CD4-positive, alpha-beta T cell treated with Interferon alpha-2 for 1 hour (primary cell): ENCODE data around the gene KCTD13.
"Not testable (repeated sequence)": the region's sequence is repeated elsewhere in the genome, so short reads cannot be mapped to it uniquely, and the experiment has no call there.

Experiments used
- DNase-seq, 2 donors: peaks; one replicate each; pipeline ENCODE4 v3.0.0-alpha.2; 2020 to 2022

Gene KCTD13

GRCh38 chr16:29943846-29944799, 18.1 kb upstream of the KCTD13 start:
- no peak for DNase-seq

- no peak for DNase-seq
Measured at GRCh38 chr16:29940656-29941055, 14.6 kb upstream of the KCTD13 start.

GRCh38 chr16:29931750-29932149, 5.7 kb upstream of the KCTD13 start:
- not testable (repeated sequence) for DNase-seq

GRCh38 chr16:29927070-29927905, 1.3 kb upstream of the KCTD13 start:
- DNase-seq, result no peak

GRCh38 chr16:29926711-29927052, 656 bp upstream of the KCTD13 start:
- no peak for DNase-seq

GRCh38 chr16:29925105-29925756, 795 bp downstream of the KCTD13 start:
- DNase-seq, result no peak

- no peak for DNase-seq
Measured at GRCh38 chr16:29922986-29923501, 3.0 kb downstream of the KCTD13 start.

GRCh38 chr16:29922326-29922725, 3.7 kb downstream of the KCTD13 start:
- DNase-seq, result no peak

GRCh38 chr16:29921034-29921385, 5.0 kb downstream of the KCTD13 start:
- DNase-seq, result no peak

GRCh38 chr16:29920288-29921033, 5.6 kb downstream of the KCTD13 start:
- no peak for DNase-seq

GRCh38 chr16:29916979-29917378, 9.0 kb downstream of the KCTD13 start:
- DNase-seq, result no peak

- DNase-seq, result no peak
Measured at GRCh38 chr16:29915590-29916247, 10.3 kb downstream of the KCTD13 start.

- DNase-seq, result no peak
Measured at GRCh38 chr16:29913514-29913913, 12.5 kb downstream of the KCTD13 start.

- no peak for DNase-seq
Measured at GRCh38 chr16:29912087-29912486, 13.9 kb downstream of the KCTD13 start.

GRCh38 chr16:29911676-29912010, 14.4 kb downstream of the KCTD13 start:
- no peak for DNase-seq

GRCh38 chr16:29910819-29911675, 15.0 kb downstream of the KCTD13 start:
- DNase-seq, result no peak

GRCh38 chr16:29909851-29910250, 16.2 kb downstream of the KCTD13 start:
- DNase-seq, result not testable (repeated sequence)

- no peak for DNase-seq
Measured at GRCh38 chr16:29909391-29909790, 16.6 kb downstream of the KCTD13 start.

GRCh38 chr16:29908719-29909220, 17.3 kb downstream of the KCTD13 start:
- no peak for DNase-seq

GRCh38 chr16:29907973-29908372, 18.1 kb downstream of the KCTD13 start:
- no peak for DNase-seq
